PFSK-1 (cell line): ENCODE results near the gene FAM219A.
A peak's percentile ranks its signal among the peaks of the same experiment; 100 is the strongest.

Source experiments
- FOXP2 ChIP-seq: optimal IDR thresholded peaks from 2 replicates; pipeline ENCODE3; 2011; ENCODE audit warnings: borderline replicate concordance, control low read depth, inconsistent platforms; ENCODE audit not compliant: insufficient read depth; ENCODE audit errors: extremely low read length, extremely low read depth
- POLR2AphosphoS5 ChIP-seq: IDR thresholded peaks from 2 replicates; pipeline ENCODE4 v1.6.1; 2012; ENCODE audit warnings: low read depth, mild to moderate bottlenecking, control low read depth, low read length, moderate library complexity
- REST ChIP-seq, 2 experiments: IDR thresholded peaks; 2 replicates each; pipeline versions ENCODE4 v1.6.1 to v1.8.0; 2011 to 2012; ENCODE audit warnings: low read depth in 2 of 2, low read length in 2 of 2, control low read depth in 1 of 2, inconsistent platforms in 1 of 2, mild to moderate bottlenecking in 1 of 2, moderate library complexity in 1 of 2; ENCODE audit not compliant: insufficient read depth in 1 of 2
- SIN3A ChIP-seq: IDR thresholded peaks from 2 replicates; pipeline ENCODE4 v1.6.1; 2012; ENCODE audit warnings: mild to moderate bottlenecking, low read length, moderate library complexity, borderline replicate concordance; ENCODE audit not compliant: insufficient read depth
- TAF1 ChIP-seq: IDR thresholded peaks from 2 replicates; pipeline ENCODE4 v1.6.1; 2012; ENCODE audit warnings: low read length, control low read depth, borderline replicate concordance; ENCODE audit not compliant: insufficient read depth

GRCh38 chr9:34413231-34413852 is 45.0 kb downstream of the FAM219A start:
- TF ChIP-seq POLR2AphosphoS5 = no peak
- TF ChIP-seq SIN3A = no peak
- peak; percentile 96 to 98 for TF ChIP-seq REST (IDR thresholded peaks at IDR 0.05; ENCODE audit: insufficient read depth in 1 of 2, low read depth in 2 of 2, low read length in 2 of 2)
- TF ChIP-seq TAF1 = no peak
- TF ChIP-seq FOXP2 = no peak
